Heart left ventricle (tissue), 13 donors: ENCODE measurements around the gene SLFNL1.

ENCODE experiments used
- CTCF ChIP-seq, 12 donors: fragments of 200-600 bp; sonication (generic) in 4 of 12; IDR thresholded peaks; one replicate each; pipeline versions ENCODE4 v1.5.0 to v1.8.0; 2018 to 2022; ENCODE audit warnings: antibody characterized with exemption in 12 of 12, mild to moderate bottlenecking in 5 of 12
- POLR2A ChIP-seq, 2 donors: fragments of 450-650 bp; IDR thresholded peaks; one replicate each; pipeline ENCODE4 v1.6.1; 2017; ENCODE audit warnings: antibody characterized with exemption in 2 of 2, mild to moderate bottlenecking in 2 of 2, moderate library complexity in 2 of 2
- donor health status: ischemic (EF 13 %, LVEDD 7.1; RV severe dilation, severe dysfunction).
- donor health status: DM: no; HTN: yes; CAD: no.
- donor health status: DM: no; HTN: no; CAD: no.
- donor health status: ischemic (EF 25% LVEDD 6.9; RV normal size, moderate dysfunction).
- donor health status: ischemic (EF 25% LVEDD 5.7; RV mildly dilated, moderate dysfunction).
- donor health status: ischemic (EF 35%, LVEDD 5.7; RV mildly dilated, moderate dysfunction).
- donor health status: nonischemic (EF 11% LVEDD 7.7; RV severe dilation, severe dysfunction).
- donor health status: DM: yes; HTN: yes; CAD: no.
- donor health status: PGD.
- donor health status: ischemic (EF 29% LVEDD 5.4; RV normal size, mild dysfunction).
- donor health status: nonischemic (EF 23%, LVEDD 6.1; RV moderate dilation, normal function).

- TF ChIP-seq POLR2A (IDR thresholded peaks at IDR 0.05), result no peak
- TF ChIP-seq CTCF (IDR thresholded peaks at IDR 0.05), result no peak
These were observed 4.7 kb upstream of the SLFNL1 start for GRCh38 chr1:41025979-41026819.
